Neuronal stem cell (in vitro differentiated cells): Measurements from ENCODE around the gene ACSL1.
A peak's percentile ranks its signal among the peaks of the same experiment; 100 is the strongest.

Experiments used
- DNase-seq: peaks from one replicate; pipeline ENCODE4 v3.0.0-alpha.2; 2013; ENCODE audit warnings: low spot score
- H2AFZ ChIP-seq: one replicate; pipeline ENCODE4 v1.6.1; 2013; ENCODE audit warnings: mild to moderate bottlenecking, low read length, inconsistent platforms
- H2AK5ac ChIP-seq: 2 replicates; pipeline ENCODE4 v1.6.1; 2013; ENCODE audit warnings: low read depth, mild to moderate bottlenecking, inconsistent platforms, low read length, moderate library complexity, mixed read lengths
- H2BK120ac ChIP-seq: 2 replicates; pipeline ENCODE4 v1.6.1; 2013; ENCODE audit warnings: low read depth, mild to moderate bottlenecking, inconsistent platforms, low read length, moderate library complexity, mixed read lengths
- H2BK12ac ChIP-seq: one replicate; pipeline ENCODE4 v1.6.1; 2013; ENCODE audit warnings: low read length, inconsistent platforms
- H2BK15ac ChIP-seq: 2 replicates; pipeline ENCODE4 v1.6.1; 2013; ENCODE audit warnings: mild to moderate bottlenecking, low read length, inconsistent platforms, mixed read lengths
- H2BK5ac ChIP-seq: one replicate; pipeline ENCODE4 v1.6.1; 2013; ENCODE audit warnings: inconsistent platforms, mild to moderate bottlenecking, low read length, moderate library complexity
- H3K14ac ChIP-seq: one replicate; pipeline ENCODE4 v1.6.1; 2013; ENCODE audit warnings: low read length, inconsistent platforms
- H3K18ac ChIP-seq: 2 replicates; pipeline ENCODE4 v1.6.1; 2013; ENCODE audit warnings: low read length, inconsistent platforms
- H3K23ac ChIP-seq: 2 replicates; pipeline ENCODE4 v1.6.1; 2013; ENCODE audit warnings: low read depth, mild to moderate bottlenecking, mixed read lengths, low read length, inconsistent platforms; ENCODE audit not compliant: poor library complexity
- H3K27ac ChIP-seq: replicated peaks from 3 replicates; pipeline ENCODE4 v1.5.1; 2013; ENCODE audit warnings: low read length, inconsistent platforms
- H3K27me3 ChIP-seq, 3 experiments: 2 replicates each; pipeline ENCODE4 v1.6.1; 2013; ENCODE audit warnings: low read length in 3 of 3, mild to moderate bottlenecking in 2 of 3, inconsistent platforms in 1 of 3, low read depth in 1 of 3, mixed read lengths in 1 of 3, moderate library complexity in 1 of 3; ENCODE audit not compliant: control insufficient read depth in 3 of 3, insufficient read depth in 3 of 3
- H3K36me3 ChIP-seq, 2 donors: replicated peaks in 1 of 2; 2 replicates each; pipeline ENCODE4 v1.6.1; 2013; ENCODE audit warnings: low read length in 2 of 2; ENCODE audit not compliant: control insufficient read depth in 2 of 2, insufficient read depth in 2 of 2
- H3K4ac ChIP-seq: 2 replicates; pipeline ENCODE4 v1.6.1; 2013; ENCODE audit warnings: inconsistent platforms, mild to moderate bottlenecking, low read length, moderate library complexity
- H3K4me1 ChIP-seq, 2 donors: 1 replicate in 1 of 2; 2 replicates in 1 of 2; pipeline ENCODE4 v1.6.1; 2013; ENCODE audit warnings: low read length in 2 of 2, low read depth in 1 of 2; ENCODE audit not compliant: control insufficient read depth in 2 of 2, insufficient read depth in 1 of 2
- H3K4me2 ChIP-seq: one replicate; pipeline ENCODE4 v1.6.1; 2013; ENCODE audit warnings: mild to moderate bottlenecking, low read length, inconsistent platforms; ENCODE audit not compliant: insufficient read depth, poor library complexity, severe bottlenecking
- H3K4me3 ChIP-seq, 2 donors: 2 replicates each; pipeline ENCODE4 v1.5.1; 2013; ENCODE audit warnings: low read length in 2 of 2, mild to moderate bottlenecking in 2 of 2, inconsistent platforms in 1 of 2, moderate library complexity in 1 of 2
- H3K79me1 ChIP-seq: one replicate; pipeline ENCODE4 v1.6.1; 2013; ENCODE audit warnings: low read depth, mild to moderate bottlenecking, inconsistent platforms, low read length, moderate library complexity
- H3K9ac ChIP-seq: one replicate; pipeline ENCODE4 v1.6.1; 2013; ENCODE audit warnings: mild to moderate bottlenecking, low read depth, low read length, inconsistent platforms; ENCODE audit not compliant: poor library complexity
- H3K9me3 ChIP-seq, 2 donors: replicated peaks in 1 of 2; 2 replicates each; pipeline versions ENCODE3 to v1.6.1; 2013; ENCODE audit warnings: low read length in 2 of 2, mild to moderate bottlenecking in 2 of 2, inconsistent platforms in 1 of 2, low read depth in 1 of 2, mixed read lengths in 1 of 2, moderate library complexity in 1 of 2; ENCODE audit not compliant: control insufficient read depth in 2 of 2, insufficient read depth in 1 of 2
- H4K8ac ChIP-seq: one replicate; pipeline ENCODE4 v1.6.1; 2013; ENCODE audit warnings: low read depth, mild to moderate bottlenecking, inconsistent platforms, low read length, moderate library complexity
- H4K91ac ChIP-seq: one replicate; pipeline ENCODE4 v1.6.1; 2013; ENCODE audit warnings: low read length, low read depth, mild to moderate bottlenecking, inconsistent platforms; ENCODE audit not compliant: poor library complexity
- WGBS, 2 donors: extraction: QIAGEN DNeasy Blood & Tissue Kit; methylation state at CpG; one replicate each; pipeline ENCODE4 v1.1.7; 2013; ENCODE audit warnings: missing lambda C conversion rate in 2 of 2, mixed read lengths in 1 of 2; ENCODE audit not compliant: insufficient read length in 2 of 2, insufficient replicate concordance in 1 of 2; ENCODE audit errors: extremely low coverage in 2 of 2; 5-methylcytosine and 5-hydroxymethylcytosine counted together

The ACSL1 gene

GRCh38 chr4:184805462-184806228 lies 20.1 kb downstream of the ACSL1 start:
- Histone ChIP-seq H3K18ac (peak overlapping the region; percentile 4), H3K4me1 (peaks cover 0 to 8% of the 10 kb centered on the region in 2 donors), H4K8ac (no peak overlapping the region), H2AFZ (no peak overlapping the region), H3K27ac (no peak overlapping the region), H3K4me3 (no peak overlapping the region), H2AK5ac (no peak overlapping the region), H3K4ac (no peak overlapping the region), H2BK15ac (no peak overlapping the region), H2BK12ac (no peak overlapping the region), H3K79me1 (no peaks in the 10 kb centered on the region), H4K91ac (no peak overlapping the region), H3K4me2 (no peak overlapping the region), H3K9me3 (peaks cover 0 to under 1% of the 10 kb centered on the region in 2 donors), H3K27me3 (peaks cover 0 to 49% (median 35%) of the 10 kb centered on the region in 3 experiments), H3K23ac (no peak overlapping the region), H3K9ac (no peak overlapping the region), H3K36me3 (no peaks in the 10 kb centered on the region), H2BK120ac (no peak overlapping the region), H3K14ac (no peak overlapping the region), H2BK5ac (no peak overlapping the region)
- no peak for DNase-seq
- WGBS, 2 donors: no CpG with 5 or more reads among the region's 11 CpGs

- no peaks in the 10 kb centered on the region for H3K9me3 ChIP-seq
- H2AK5ac ChIP-seq: no peak overlapping the region
- no peak overlapping the region for H3K23ac ChIP-seq
- H3K36me3 ChIP-seq: no peaks in the 10 kb centered on the region
- no peak overlapping the region for H2BK12ac ChIP-seq
- no peak overlapping the region for H2BK15ac ChIP-seq
- DNase-seq: no peak
- no peak overlapping the region for H2BK120ac ChIP-seq
- H3K4me2 ChIP-seq: no peak overlapping the region
- peaks cover 0 to 8% of the 10 kb centered on the region in 2 donors for H3K4me1 ChIP-seq
- no peaks in the 10 kb centered on the region for H3K79me1 ChIP-seq
- no peak overlapping the region for H2AFZ ChIP-seq
- WGBS, 2 donors: no CpG with 5 or more reads among the region's 5 CpGs
- H3K27me3 ChIP-seq: peaks cover 0 to 45% (median 35%) of the 10 kb centered on the region in 3 experiments
- no peak overlapping the region for H3K4me3 ChIP-seq
- H2BK5ac ChIP-seq: no peak overlapping the region
- no peak overlapping the region for H3K27ac ChIP-seq
- no peak overlapping the region for H3K4ac ChIP-seq
- H3K9ac ChIP-seq: no peak overlapping the region
- no peak overlapping the region for H3K18ac ChIP-seq
- H4K8ac ChIP-seq: no peak overlapping the region
- no peak overlapping the region for H4K91ac ChIP-seq
- no peak overlapping the region for H3K14ac ChIP-seq
Measured at GRCh38 chr4:184804621-184805020, 21.1 kb downstream of the ACSL1 start.

- Histone ChIP-seq H2BK12ac (no peak overlapping the region), H2BK120ac (no peak overlapping the region), H2AFZ (no peak overlapping the region), H3K27ac (no peak overlapping the region), H3K36me3 (no peaks in the 10 kb centered on the region), H2BK5ac (no peak overlapping the region), H3K4ac (no peak overlapping the region), H2AK5ac (no peak overlapping the region), H3K79me1 (no peaks in the 10 kb centered on the region), H3K9me3 (no peaks in the 10 kb centered on the region), H3K4me2 (no peak overlapping the region), H4K8ac (no peak overlapping the region), H3K27me3 (peaks cover 0 to 45% (median 31%) of the 10 kb centered on the region in 3 experiments), H2BK15ac (no peak overlapping the region), H3K23ac (no peak overlapping the region), H4K91ac (no peak overlapping the region), H3K14ac (no peak overlapping the region), H3K9ac (no peak overlapping the region), H3K18ac (no peak overlapping the region), H3K4me1 (peaks cover 0 to 8% of the 10 kb centered on the region in 2 donors), H3K4me3 (no peak overlapping the region)
- 100% methylated on average over 1 of the region's 4 CpGs; no CpG with 5 or more reads in 1 of the 2 donors for WGBS, 2 donors
- no peak for DNase-seq
Measured at GRCh38 chr4:184803874-184804273, 21.9 kb downstream of the ACSL1 start.

GRCh38 chr4:184803133-184803532 lies 22.6 kb downstream of the ACSL1 start:
- no CpG with 5 or more reads among the region's 16 CpGs for WGBS, 2 donors
- H3K4me1 ChIP-seq: peaks cover 0 to 3% of the 10 kb centered on the region in 2 donors
- no peaks in the 10 kb centered on the region for H3K36me3 ChIP-seq

More at GRCh38 chr4:184803133-184803532, 22.6 kb downstream of the ACSL1 start:
- Histone ChIP-seq H3K4me2 (no peak overlapping the region), H3K18ac (no peak overlapping the region), H2AK5ac (no peak overlapping the region), H2BK120ac (no peak overlapping the region), H3K27ac (no peak overlapping the region), H2BK12ac (no peak overlapping the region), H4K8ac (no peak overlapping the region), H3K23ac (no peak overlapping the region), H3K4ac (no peak overlapping the region), H3K79me1 (no peaks in the 10 kb centered on the region), H4K91ac (no peak overlapping the region), H3K4me3 (no peak overlapping the region), H3K14ac (no peak overlapping the region), H2BK5ac (no peak overlapping the region), H2AFZ (no peak overlapping the region), H3K9ac (no peak overlapping the region), H2BK15ac (no peak overlapping the region), H3K27me3 (peaks cover 0 to 45% (median 30%) of the 10 kb centered on the region in 3 experiments), H3K9me3 (no peaks in the 10 kb centered on the region)
- no peak for DNase-seq
